ENCODE data around the gene BORCS5.
"Not testable (repeated sequence)": the region's sequence is repeated elsewhere in the genome, so short reads cannot be mapped to it uniquely, and the experiment has no call there.

BORCS5 gene

GRCh38 chr12:12456637-12457036 is 99.8 kb downstream of the BORCS5 start:
- DNase-seq (ENCODE audit: low read depth, low spot score) = no peak

- DNase-seq (ENCODE audit: low read depth, low spot score) = no peak
These were observed 104.4 kb downstream of the BORCS5 start for GRCh38 chr12:12460935-12461922.

- DNase-seq (ENCODE audit: low read depth, low spot score) = no peak
These were observed 105.0 kb downstream of the BORCS5 start for GRCh38 chr12:12461923-12462315.

- no peak for DNase-seq (ENCODE audit: low read depth, low spot score)
These were observed 108.6 kb downstream of the BORCS5 start for GRCh38 chr12:12465522-12465921.

GRCh38 chr12:12466157-12466556 is 109.3 kb downstream of the BORCS5 start:
- no peak for DNase-seq (ENCODE audit: low read depth, low spot score)

- no peak for DNase-seq (ENCODE audit: low read depth, low spot score)
These were observed 110.4 kb downstream of the BORCS5 start for GRCh38 chr12:12467264-12467663.

- peak; percentile 69 for DNase-seq (ENCODE audit: low read depth, low spot score)
These were observed 110.9 kb downstream of the BORCS5 start for GRCh38 chr12:12467688-12468261.

GRCh38 chr12:12468575-12468974 is 111.7 kb downstream of the BORCS5 start:
- DNase-seq (ENCODE audit: low read depth, low spot score) = no peak

- DNase-seq (ENCODE audit: low read depth, low spot score) = no peak
These were observed 112.5 kb downstream of the BORCS5 start for GRCh38 chr12:12469386-12469785.

GRCh38 chr12:12470751-12471306 is 114.0 kb downstream of the BORCS5 start:
- DNase-seq (ENCODE audit: low read depth, low spot score) = no peak

GRCh38 chr12:12471982-12472961 is 115.4 kb downstream of the BORCS5 start:
- DNase-seq (ENCODE audit: low read depth, low spot score) = not testable (repeated sequence)

GRCh38 chr12:12473223-12473622 is 116.3 kb downstream of the BORCS5 start:
- no peak for DNase-seq (ENCODE audit: low read depth, low spot score)

- DNase-seq (ENCODE audit: low read depth, low spot score) = no peak
These were observed 117.6 kb downstream of the BORCS5 start for GRCh38 chr12:12474471-12474928.

- no peak for DNase-seq (ENCODE audit: low read depth, low spot score)
These were observed 118.3 kb downstream of the BORCS5 start for GRCh38 chr12:12474931-12475795.

GRCh38 chr12:12476857-12477531 is 120.1 kb downstream of the BORCS5 start:
- no peak for DNase-seq (ENCODE audit: low read depth, low spot score)

- no peak for DNase-seq (ENCODE audit: low read depth, low spot score)
These were observed 120.6 kb downstream of the BORCS5 start for GRCh38 chr12:12477532-12477890.

GRCh38 chr12:12480074-12480473 is 123.2 kb downstream of the BORCS5 start:
- no peak for DNase-seq (ENCODE audit: low read depth, low spot score)

GRCh38 chr12:12481631-12482030 is 124.8 kb downstream of the BORCS5 start:
- DNase-seq (ENCODE audit: low read depth, low spot score) = no peak

- DNase-seq (ENCODE audit: low read depth, low spot score) = no peak
These were observed 125.4 kb downstream of the BORCS5 start for GRCh38 chr12:12482150-12482761.

Data from astrocyte of the hippocampus (primary cell).